NAMALWA (cell line): ENCODE measurements around the gene CDCA3.
A peak's percentile ranks its signal among the peaks of the same experiment; 100 is the strongest.
"Not testable (repeated sequence)": the region's sequence is repeated elsewhere in the genome, so short reads cannot be mapped to it uniquely, and the experiment has no call there.

ENCODE experiments used
- DNase-seq: peaks from one replicate; pipeline ENCODE4 v3.0.0-alpha.2; 2015; ENCODE audit warnings: low spot score

The CDCA3 gene

GRCh38 chr12:6872073-6873048, 21.3 kb upstream of the CDCA3 start:
- peak; percentile 88 for DNase-seq

GRCh38 chr12:6871052-6871957, 20.2 kb upstream of the CDCA3 start:
- DNase-seq: peak; percentile 51

DNA sequence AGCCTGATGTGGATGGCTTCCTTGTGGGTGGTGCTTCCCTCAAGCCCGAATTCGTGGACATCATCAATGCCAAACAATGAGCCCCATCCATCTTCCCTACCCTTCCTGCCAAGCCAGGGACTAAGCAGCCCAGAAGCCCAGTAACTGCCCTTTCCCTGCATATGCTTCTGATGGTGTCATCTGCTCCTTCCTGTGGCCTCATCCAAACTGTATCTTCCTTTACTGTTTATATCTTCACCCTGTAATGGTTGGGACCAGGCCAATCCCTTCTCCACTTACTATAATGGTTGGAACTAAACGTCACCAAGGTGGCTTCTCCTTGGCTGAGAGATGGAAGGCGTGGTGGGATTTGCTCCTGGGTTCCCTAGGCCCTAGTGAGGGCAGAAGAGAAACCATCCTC, 19.2 kb upstream of the CDCA3 start:
- DNase-seq: not testable (repeated sequence)

GRCh38 chr12:6869049-6870021, 18.2 kb upstream of the CDCA3 start:
- peak; percentile 94 for DNase-seq

GRCh38 chr12:6868211-6869048, 17.3 kb upstream of the CDCA3 start:
- DNase-seq: peak; percentile 52

DNA sequence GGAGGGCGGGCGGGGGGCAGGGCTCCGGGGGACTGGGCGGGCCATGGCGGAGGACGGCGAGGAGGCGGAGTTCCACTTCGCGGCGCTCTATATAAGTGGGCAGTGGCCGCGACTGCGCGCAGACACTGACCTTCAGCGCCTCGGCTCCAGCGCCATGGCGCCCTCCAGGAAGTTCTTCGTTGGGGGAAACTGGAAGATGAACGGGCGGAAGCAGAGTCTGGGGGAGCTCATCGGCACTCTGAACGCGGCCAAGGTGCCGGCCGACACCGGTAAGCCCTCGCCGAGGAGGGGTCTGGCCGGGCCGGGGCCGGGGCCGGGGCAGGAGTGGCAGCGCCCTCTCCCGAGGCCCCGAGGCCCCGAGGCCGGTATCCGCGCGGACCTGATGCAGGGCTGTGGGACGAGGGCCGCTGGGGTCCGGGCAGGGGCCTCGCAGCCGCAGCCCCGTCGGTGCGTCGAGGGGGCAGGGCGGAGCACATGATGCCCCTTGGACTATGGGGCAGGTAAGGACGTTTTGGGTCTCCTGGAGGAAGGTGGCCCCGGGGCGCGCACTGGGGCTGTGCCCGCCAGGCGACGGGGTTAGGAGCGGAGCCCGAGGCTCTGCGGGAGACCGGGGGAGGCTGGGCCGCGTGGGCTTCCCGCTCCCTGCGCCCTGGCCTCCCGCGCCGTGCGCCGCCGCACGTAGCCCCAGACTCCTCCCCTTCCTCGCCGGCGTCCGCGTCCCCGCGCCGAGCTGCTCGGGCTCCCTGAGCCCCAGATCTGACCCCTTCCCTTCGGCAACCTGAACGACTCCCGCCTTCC, 16.5 kb upstream of the CDCA3 start, which contains the start of gene TPI1:
TPI1 (plus strand) TSS at position 119 of the 798 bp plus-strand sequence; CDS start at position 155, 36 bp downstream.
- peak; percentile 82 for DNase-seq

DNA sequence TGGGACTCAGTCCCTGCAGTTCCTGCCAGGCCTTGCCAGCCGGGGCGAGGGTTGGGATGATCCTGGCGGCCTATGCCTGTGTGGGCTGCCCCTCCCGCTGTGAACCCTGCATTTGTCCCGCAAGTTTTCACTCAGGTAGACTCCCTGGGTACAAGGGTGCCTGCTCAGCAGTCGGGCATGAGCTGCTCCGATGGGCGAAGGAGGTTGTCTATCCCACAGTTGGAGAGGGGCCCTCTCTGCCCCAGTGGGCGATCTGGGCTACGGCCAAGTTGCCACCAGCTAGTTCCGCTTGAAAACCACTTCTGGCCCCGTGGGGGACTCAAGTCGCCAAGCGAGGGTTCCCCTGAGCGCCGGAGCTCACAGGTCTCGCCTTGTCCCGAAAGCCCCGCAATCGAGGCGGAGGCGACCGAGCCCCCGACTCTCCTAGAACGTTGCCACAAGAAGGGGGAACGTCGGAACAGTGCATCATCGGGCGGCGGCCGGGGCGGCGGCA, 15.9 kb upstream of the CDCA3 start:
- no peak for DNase-seq

GRCh38 chr12:6866163-6866919, 15.3 kb upstream of the CDCA3 start:
- no peak for DNase-seq

- DNase-seq: not testable (repeated sequence)
Measured at GRCh38 chr12:6865307-6865706, 14.2 kb upstream of the CDCA3 start.

DNA sequence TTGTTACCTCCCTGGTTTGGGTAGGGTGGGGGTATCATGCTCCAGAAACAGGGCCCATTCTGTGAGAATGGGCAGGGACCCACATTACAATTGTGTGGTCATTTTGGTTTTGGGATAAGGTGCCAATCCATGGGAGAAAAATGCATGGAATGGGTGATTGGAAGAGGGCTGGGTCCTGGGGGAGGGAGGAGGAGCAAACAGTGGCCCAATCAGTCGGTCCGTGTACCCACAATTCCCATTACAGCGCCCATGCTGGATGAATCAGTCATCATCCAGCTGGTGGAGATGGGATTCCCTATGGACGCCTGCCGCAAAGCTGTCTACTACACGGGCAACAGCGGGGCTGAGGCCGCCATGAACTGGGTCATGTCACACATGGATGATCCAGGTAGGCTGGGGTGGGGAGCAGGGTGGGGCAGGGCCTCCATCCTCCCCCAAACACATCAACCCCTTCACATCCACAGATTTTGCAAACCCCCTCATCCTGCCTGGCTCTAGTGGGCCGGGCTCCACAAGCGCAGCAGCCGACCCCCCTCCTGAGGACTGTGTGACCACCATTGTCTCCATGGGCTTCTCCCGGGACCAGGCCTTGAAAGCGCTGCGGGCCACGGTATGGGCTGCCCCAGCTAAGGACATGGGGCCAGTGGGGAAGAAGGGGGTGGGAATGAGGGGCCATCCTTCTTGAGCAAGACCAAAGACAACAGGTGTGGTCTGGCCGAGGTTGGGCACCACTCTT, 12.7 kb upstream of the CDCA3 start:
- DNase-seq: no peak

DNA sequence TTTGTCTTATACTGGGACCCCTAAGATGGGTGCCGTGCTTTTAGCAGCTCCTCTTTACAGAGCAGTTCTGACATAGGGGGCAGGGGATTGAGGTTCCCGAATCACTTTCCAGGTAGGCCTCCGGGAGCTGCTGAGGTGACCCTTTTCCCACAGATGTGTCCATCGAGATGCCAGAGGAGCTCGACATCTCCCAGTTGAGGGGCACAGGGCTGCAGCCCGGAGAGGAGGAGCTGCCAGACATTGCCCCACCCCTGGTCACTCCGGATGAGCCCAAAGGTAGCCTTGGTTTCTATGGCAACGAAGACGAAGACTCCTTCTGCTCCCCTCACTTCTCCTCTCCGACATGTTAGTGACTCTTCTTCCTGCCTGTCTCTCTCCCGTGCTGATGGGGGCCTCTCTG, 11.9 kb upstream of the CDCA3 start:
- no peak for DNase-seq

DNA sequence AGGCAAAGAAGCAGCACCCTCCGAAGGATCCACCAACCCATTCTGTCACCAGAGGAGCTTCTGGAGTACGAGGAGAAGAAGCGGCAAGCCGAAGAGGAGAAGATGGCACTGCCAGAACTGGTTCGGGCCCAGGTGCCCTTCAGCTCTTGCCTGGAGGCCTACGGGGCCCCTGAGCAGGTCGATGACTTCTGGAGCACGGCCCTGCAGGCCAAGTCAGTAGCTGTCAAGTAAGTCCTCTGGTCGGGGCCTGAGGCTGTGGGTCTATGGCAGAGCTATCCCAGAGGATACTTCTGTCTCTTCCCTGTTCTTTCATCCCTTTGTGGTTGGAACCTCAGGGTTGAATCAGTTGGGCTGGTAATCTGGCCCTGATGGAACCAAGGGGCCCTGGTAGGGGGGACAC, 10.3 kb upstream of the CDCA3 start:
- no peak for DNase-seq

- no peak for DNase-seq
Measured at GRCh38 chr12:6860942-6861341, 9.9 kb upstream of the CDCA3 start.

GRCh38 chr12:6860116-6860515, 9.0 kb upstream of the CDCA3 start:
- no peak for DNase-seq

- no peak for DNase-seq
Measured at GRCh38 chr12:6858799-6859198, 7.7 kb upstream of the CDCA3 start.

- no peak for DNase-seq
Measured at GRCh38 chr12:6855322-6855721, 4.2 kb upstream of the CDCA3 start.

- DNase-seq: no peak
Measured at GRCh38 chr12:6854036-6854435, 3.0 kb upstream of the CDCA3 start.

DNA sequence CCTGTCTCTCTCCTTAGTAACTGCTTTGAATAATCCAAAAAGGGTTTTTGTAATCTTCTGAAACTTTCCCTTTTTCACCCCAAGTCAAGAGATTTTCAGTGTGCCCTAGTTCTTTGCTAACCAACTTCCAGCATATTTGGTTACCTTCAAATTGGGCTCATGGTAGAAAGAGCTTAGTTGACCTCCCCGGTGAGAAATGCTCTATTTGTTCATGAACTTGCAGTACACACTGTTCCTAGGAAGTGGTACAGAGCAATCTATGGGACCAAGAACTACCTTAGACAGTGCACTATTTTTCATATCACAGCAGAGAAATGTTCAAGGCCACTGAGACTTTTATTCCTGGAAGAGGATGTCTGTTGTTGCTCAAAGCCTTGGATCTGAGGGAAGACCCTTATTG, 2.5 kb upstream of the CDCA3 start:
- DNase-seq: no peak
